T-cell (primary cell): ENCODE data around the gene SLC41A1. TPM values are rescaled to one million over a fixed set of nuclear protein-coding genes. Genes with fewer than 3 reads are reported as not detected.
A peak's percentile ranks its signal among the peaks of the same experiment; 100 is the strongest.

Experiments
- ATAC-seq, 4 experiments: fragments of 200-7000 bp in 3 of 4; fragments of 150-1000 bp in 1 of 4; cut with Tn5 transposase; replicated peaks in 1 of 4; 1 replicate in 3 of 4; 2 replicates in 1 of 4; pipeline ENCODE4 v1.10.0; 2021; ENCODE audit warnings: moderate library complexity in 3 of 4, mild to moderate bottlenecking in 2 of 4, moderate number of reproducible peaks in 1 of 4
- CTCF ChIA-PET, 2 donors: fragments of 300-600 bp; sonication (Branson Sonifier 250); formaldehyde crosslinking; loops; one replicate each; lab custom pipeline; 2022; ENCODE audit warnings: antibody characterized with exemption in 2 of 2; lab: Charles Lee
- POLR2A ChIA-PET, 2 donors: fragments of 300-600 bp; sonication (Branson Sonifier 250); formaldehyde crosslinking; loops; one replicate each; lab custom pipeline; 2022; ENCODE audit warnings: antibody characterized with exemption in 2 of 2; lab: Charles Lee
- DNase-seq, 35 experiments: peaks; one replicate each; pipeline versions ENCODE4 v3.0.0 to v3.0.0-alpha.2; 2013 to 2023
- H3K27ac ChIP-seq: one replicate; pipeline ENCODE4 v1.5.1; 2013; ENCODE audit warnings: low read length
- H3K27me3 ChIP-seq, 2 experiments: replicated peaks in 1 of 2; 1 replicate in 1 of 2; 2 replicates in 1 of 2; pipeline versions ENCODE4 v1.6.1 to v1.7.0; 2013; ENCODE audit warnings: low read length in 1 of 2, mixed read lengths in 1 of 2; ENCODE audit not compliant: control insufficient read depth in 2 of 2, insufficient read depth in 2 of 2; ENCODE audit errors: extremely low read depth in 1 of 2
- H3K36me3 ChIP-seq, 2 donors: 1 replicate in 1 of 2; 2 replicates in 1 of 2; pipeline versions ENCODE4 v1.6.1 to v1.7.0; 2013; ENCODE audit warnings: low read length in 1 of 2; ENCODE audit not compliant: control insufficient read depth in 2 of 2, insufficient read depth in 1 of 2; ENCODE audit errors: extremely low read depth in 1 of 2
- H3K4me1 ChIP-seq, 2 experiments: 1 replicate in 1 of 2; 2 replicates in 1 of 2; pipeline versions ENCODE4 v1.6.1 to v1.7.0; 2013; ENCODE audit warnings: low read length in 2 of 2, mixed read lengths in 1 of 2; ENCODE audit not compliant: insufficient read depth in 2 of 2, control insufficient read depth in 1 of 2; ENCODE audit errors: extremely low read depth in 1 of 2
- H3K4me3 ChIP-seq, 2 donors: 1 replicate in 1 of 2; 2 replicates in 1 of 2; pipeline versions ENCODE4 v1.5.1 to v1.7.0; 2013; ENCODE audit warnings: mild to moderate bottlenecking in 2 of 2, low read length in 1 of 2, moderate library complexity in 1 of 2; ENCODE audit not compliant: control insufficient read depth in 1 of 2; ENCODE audit errors: extremely low read depth in 1 of 2
- H3K9me3 ChIP-seq: 2 replicates; pipeline ENCODE4 v1.7.0; 2013
- H3K27ac Mint-ChIP-seq, 2 donors: one replicate each; pipeline ENCODE4 v1.8.0; 2020 to 2021; ENCODE audit warnings: mild to moderate bottlenecking in 2 of 2, mixed read lengths in 2 of 2
- H3K27me3 Mint-ChIP-seq, 2 donors: one replicate each; pipeline ENCODE4 v1.8.0; 2021 to 2022; ENCODE audit warnings: mixed read lengths in 2 of 2
- H3K36me3 Mint-ChIP-seq: one replicate; pipeline ENCODE4 v1.8.0; 2021; ENCODE audit warnings: mixed read lengths
- H3K4me1 Mint-ChIP-seq, 3 donors: one replicate each; pipeline ENCODE4 v1.8.0; 2020 to 2022; ENCODE audit warnings: mixed read lengths in 3 of 3, mild to moderate bottlenecking in 1 of 3
- H3K4me3 Mint-ChIP-seq, 3 donors: one replicate each; pipeline ENCODE4 v1.8.0; 2020 to 2022; ENCODE audit warnings: mild to moderate bottlenecking in 3 of 3, mixed read lengths in 3 of 3, moderate library complexity in 3 of 3
- H3K9me3 Mint-ChIP-seq, 3 donors: one replicate each; pipeline ENCODE4 v1.8.0; 2020 to 2022; ENCODE audit warnings: mixed read lengths in 3 of 3
- WGBS: methylation state at CpG from one replicate; pipeline ENCODE4 v1.1.5; 2013; ENCODE audit warnings: missing lambda C conversion rate; ENCODE audit not compliant: insufficient coverage; 5-methylcytosine and 5-hydroxymethylcytosine counted together
- total RNA-seq, 35 experiments: library from RNA in 6 of 35; stranded (reverse) in 6 of 35; fragments of 120-200 nt in 1 of 35; gene quantifications; one replicate each; pipeline versions ENCODE4 v1.2.1 to v1.2.4 and lab custom pipeline; 2013 to 2026

Gene SLC41A1
- total RNA-seq, 5 donors from 2014 or later (not counting 1 experiment from before 2014, with no cell fraction given), result 23.5 to 31.3 (median 27.4) TPM

GRCh38 chr1:205770618-205771017 lies 42.4 kb downstream of the SLC41A1 start:
- Histone ChIP-seq H3K27me3 (no peaks in the 10 kb centered on the region), H3K27ac (peak overlapping the region; percentile 19), H3K4me3 (no peak overlapping the region), H3K36me3 (peaks cover 7 to 38% of the 10 kb centered on the region in 2 donors), H3K4me1 (peaks cover 4 to 37% of the 10 kb centered on the region in 2 experiments), H3K9me3 (no peaks in the 10 kb centered on the region)
- Mint-ChIP-seq H3K4me3 (no peak overlapping the region), H3K4me1 (peaks cover 36 to 61% (median 45%) of the 10 kb centered on the region in 3 donors), H3K27ac (peak overlapping the region in 1 of 2 donors; percentile 87), H3K27me3 (no peaks in the 10 kb centered on the region), H3K9me3 (no peaks in the 10 kb centered on the region), H3K36me3 (peaks cover 26% of the 10 kb centered on the region)
- no peak for ATAC-seq
- DNase-seq, result no peak
- POLR2A ChIA-PET, result no interaction called here
- WGBS, result 96% methylated on average over 4 of the region's 4 CpGs
- CTCF ChIA-PET, result no interaction called here

GRCh38 chr1:205769641-205770365 lies 43.2 kb downstream of the SLC41A1 start:
- Mint-ChIP-seq H3K36me3 (peaks cover 26% of the 10 kb centered on the region), H3K4me3 (no peak overlapping the region), H3K4me1 (peaks cover 32 to 57% (median 39%) of the 10 kb centered on the region in 3 donors), H3K27me3 (no peaks in the 10 kb centered on the region), H3K27ac (peak overlapping the region in 1 of 2 donors; percentile 42), H3K9me3 (no peaks in the 10 kb centered on the region)
- no peak for DNase-seq
- peaks cover 4 to 35% of the 10 kb centered on the region in 2 experiments for H3K4me1 ChIP-seq
- peaks cover 7 to 38% of the 10 kb centered on the region in 2 donors for H3K36me3 ChIP-seq
- WGBS, result 95% methylated on average over 7 of the region's 8 CpGs
- no peak for ATAC-seq
- peak overlapping the region; percentile 19 for H3K27ac ChIP-seq
- ChIA-PET POLR2A (no interaction called here), CTCF (no interaction called here)
- H3K9me3 ChIP-seq, result no peaks in the 10 kb centered on the region
- H3K27me3 ChIP-seq, result no peaks in the 10 kb centered on the region
- H3K4me3 ChIP-seq, result no peak overlapping the region

GRCh38 chr1:205767248-205767647 lies 45.8 kb downstream of the SLC41A1 start:
- Mint-ChIP-seq H3K27ac (no peak overlapping the region), H3K4me1 (peaks cover 11 to 34% (median 14%) of the 10 kb centered on the region in 3 donors), H3K36me3 (peaks cover 32% of the 10 kb centered on the region), H3K4me3 (no peak overlapping the region), H3K9me3 (no peaks in the 10 kb centered on the region), H3K27me3 (no peaks in the 10 kb centered on the region)
- H3K4me3 ChIP-seq, result no peak overlapping the region
- H3K4me1 ChIP-seq, result peaks cover 4 to 17% of the 10 kb centered on the region in 2 experiments
- peaks cover 4 to 42% of the 10 kb centered on the region in 2 donors for H3K36me3 ChIP-seq
- ATAC-seq (no peak), DNase-seq (no peak)
- POLR2A ChIA-PET, result no interaction called here
- no peaks in the 10 kb centered on the region for H3K27me3 ChIP-seq
- WGBS, result no CpG with 5 or more reads among the region's 3 CpGs
- H3K27ac ChIP-seq, result no peak overlapping the region
- CTCF ChIA-PET, result interaction anchor here in 1 of 2 donors (0.7 kb wide), 1 partner anchor 15 kb away, joined by 3 read pairs; no protein-coding TSS in a partner anchor
- no peaks in the 10 kb centered on the region for H3K9me3 ChIP-seq

GRCh38 chr1:205766570-205766969 lies 46.4 kb downstream of the SLC41A1 start:
- peak overlapping the region in 1 of 2 donors; percentile 49 for H3K27ac Mint-ChIP-seq
- no peak overlapping the region for H3K4me3 Mint-ChIP-seq
- no peaks in the 10 kb centered on the region for H3K27me3 Mint-ChIP-seq
- peaks cover 4 to 27% (median 7%) of the 10 kb centered on the region in 3 donors for H3K4me1 Mint-ChIP-seq
- Histone ChIP-seq H3K27me3 (no peaks in the 10 kb centered on the region), H3K9me3 (no peaks in the 10 kb centered on the region), H3K4me1 (peaks cover 2 to 11% of the 10 kb centered on the region in 2 experiments), H3K4me3 (no peak overlapping the region), H3K36me3 (peaks cover 4 to 40% of the 10 kb centered on the region in 2 donors), H3K27ac (no peak overlapping the region)
- DNase-seq, result no peak
- no peaks in the 10 kb centered on the region for H3K9me3 Mint-ChIP-seq
- no CpG with 5 or more reads among the region's 3 CpGs for WGBS
- peaks cover 32% of the 10 kb centered on the region for H3K36me3 Mint-ChIP-seq
- ChIA-PET CTCF (interaction anchor here in 1 of 2 donors (1.0 kb wide), 1 partner anchor 111 kb away, joined by 3 read pairs; no protein-coding TSS in a partner anchor), POLR2A (no interaction called here)
- no peak for ATAC-seq

- Mint-ChIP-seq H3K4me1 (peaks cover 0 to 22% (median 2%) of the 10 kb centered on the region in 3 donors), H3K36me3 (peaks cover 32% of the 10 kb centered on the region), H3K9me3 (no peaks in the 10 kb centered on the region), H3K27me3 (no peaks in the 10 kb centered on the region), H3K4me3 (no peak overlapping the region), H3K27ac (peak overlapping the region; percentile 11 to 49)
- no peaks in the 10 kb centered on the region for H3K27me3 ChIP-seq
- DNase-seq (no peak), ATAC-seq (no peak)
- H3K4me3 ChIP-seq, result no peak overlapping the region
- WGBS, result no CpG with 5 or more reads among the region's 5 CpGs
- CTCF ChIA-PET, result interaction anchor here in 1 of 2 donors (0.6 to 1.0 kb wide), 2 partner anchors 31 to 111 kb away, joined by 3 to 6 read pairs; no protein-coding TSS in a partner anchor
- POLR2A ChIA-PET, result no interaction called here
- H3K36me3 ChIP-seq, result peaks cover 4 to 40% of the 10 kb centered on the region in 2 donors
- H3K9me3 ChIP-seq, result no peaks in the 10 kb centered on the region
- peaks cover 0 to 6% of the 10 kb centered on the region in 2 experiments for H3K4me1 ChIP-seq
- no peak overlapping the region for H3K27ac ChIP-seq
Measured at GRCh38 chr1:205766038-205766437, 47.0 kb downstream of the SLC41A1 start.

GRCh38 chr1:205764578-205764977 lies 48.4 kb downstream of the SLC41A1 start:
- WGBS, result 100% methylated on average over 1 of the region's 2 CpGs
- DNase-seq (no peak), ATAC-seq (no peak)
- ChIA-PET POLR2A (no interaction called here), CTCF (no interaction called here)
- Mint-ChIP-seq H3K4me1 (peaks cover 0 to 9% (median 0%) of the 10 kb centered on the region in 3 donors), H3K27me3 (no peaks in the 10 kb centered on the region), H3K4me3 (no peak overlapping the region), H3K9me3 (no peaks in the 10 kb centered on the region), H3K36me3 (peaks cover 24% of the 10 kb centered on the region), H3K27ac (peak overlapping the region in 1 of 2 donors; percentile 19)
- H3K27me3 ChIP-seq, result no peaks in the 10 kb centered on the region
- H3K9me3 ChIP-seq, result no peaks in the 10 kb centered on the region
- peaks cover 0 to 29% of the 10 kb centered on the region in 2 donors for H3K36me3 ChIP-seq
- H3K27ac ChIP-seq, result no peak overlapping the region
- no peak overlapping the region for H3K4me3 ChIP-seq
- no peaks in the 10 kb centered on the region for H3K4me1 ChIP-seq
